Thyroid gland (tissue), 4 donors: ENCODE data around the gene PSRC1.

Experiments used
- CTCF ChIP-seq, 6 experiments: fragments of 200-600 bp in 3 of 6; fragments of 450-650 bp in 3 of 6; sonication (generic) in 3 of 6; IDR thresholded peaks; one replicate each; pipeline ENCODE4 v1.5.1; 2016 to 2019; ENCODE audit warnings: antibody characterized with exemption in 6 of 6, mild to moderate bottlenecking in 2 of 6, inconsistent platforms in 1 of 6, moderate library complexity in 1 of 6
- POLR2A ChIP-seq, 2 donors: fragments of 450-650 bp; IDR thresholded peaks; one replicate each; pipeline ENCODE4 v1.6.1; 2017; ENCODE audit warnings: antibody characterized with exemption in 2 of 2, mild to moderate bottlenecking in 2 of 2, moderate library complexity in 1 of 2

GRCh38 chr1:109268431-109269211 lies 14.3 kb downstream of the PSRC1 start:
- TF ChIP-seq POLR2A (IDR thresholded peaks at IDR 0.05) (no peak), CTCF (IDR thresholded peaks at IDR 0.05) (no peak)
